Sigmoid colon (tissue), 4 donors: ENCODE measurements around the gene RNF215.
"Not testable (repeated sequence)": the region's sequence is repeated elsewhere in the genome, so short reads cannot be mapped to it uniquely, and the experiment has no call there.

Experiments
- CTCF ChIP-seq, 4 experiments: fragments of 450-650 bp in 3 of 4; fragments of 200-600 bp in 1 of 4; IDR thresholded peaks; one replicate each; pipeline ENCODE4 v1.5.1; 2016 to 2019; ENCODE audit warnings: antibody characterized with exemption in 4 of 4, mild to moderate bottlenecking in 3 of 4, moderate library complexity in 2 of 4
- EP300 ChIP-seq, 4 donors: sonication (generic); formaldehyde crosslinking; IDR thresholded peaks; one replicate each; pipeline ENCODE4 v1.6.1; 2017; ENCODE audit warnings: antibody characterized with exemption in 4 of 4
- POLR2A ChIP-seq, 2 donors: fragments of 450-650 bp; IDR thresholded peaks; one replicate each; pipeline ENCODE4 v1.6.1; 2016; ENCODE audit warnings: antibody characterized with exemption in 2 of 2, mild to moderate bottlenecking in 2 of 2, moderate library complexity in 2 of 2
- POLR2AphosphoS5 ChIP-seq, 4 donors: sonication (generic); formaldehyde crosslinking; IDR thresholded peaks; one replicate each; pipeline ENCODE4 v1.6.1; 2017; ENCODE audit warnings: antibody characterized with exemption in 4 of 4

- TF ChIP-seq POLR2AphosphoS5, CTCF, POLR2A, EP300 (IDR thresholded peaks at IDR 0.05): not testable (repeated sequence)
These were observed 13.8 kb upstream of the RNF215 start for GRCh38 chr22:30401024-30401423.
